ENCODE measurements around the gene LRRIQ4. TPM values are rescaled to one million over a fixed set of nuclear protein-coding genes. Genes with fewer than 3 reads are reported as not detected.

The LRRIQ4 gene
- total RNA-seq = 0.16 TPM in 2 replicates

GRCh38 chr3:169812332-169813235 lies at the start of gene LRRIQ4, which contains the start of gene LRRC34:
LRRIQ4 (plus strand) TSS chr3:169812870; CDS start chr3:169821922, 9,052 bp downstream.
LRRC34 (minus strand) TSS chr3:169812904; CDS start chr3:169812548, 356 bp downstream.
- Mint-ChIP-seq H3K4me3 (ENCODE audit: low read depth) (peak within 1 kb of the TSS; percentile 87), H3K36me3 (ENCODE audit: low read depth) (peaks cover 14% of the 10 kb centered on the region)

GRCh38 chr3:169764312-169764881 lies 48.3 kb upstream of the LRRIQ4 start:
- Mint-ChIP-seq H3K4me3 (ENCODE audit: low read depth) (peak overlapping the region; percentile 90), H3K36me3 (ENCODE audit: low read depth) (no peaks in the 10 kb centered on the region), H3K27me3 (ENCODE audit: low read depth) (no peaks in the 10 kb centered on the region), H3K9me3 (no peaks in the 10 kb centered on the region), H3K27ac (peak overlapping the region; percentile 92), H3K4me1 (ENCODE audit: low read depth) (peaks cover 26% of the 10 kb centered on the region)
- peak; percentile 60 for DNase-seq (ENCODE audit: low spot score)
- intact Hi-C loops (cut with micrococcal nuclease) = loop anchor here (1.0 to 10.0 kb wide), 8 partner anchors 8 to 1093 kb away; partner anchors contain the start of genes GPR160, LRRC34, LRRIQ4 and PHC3

More at GRCh38 chr3:169812332-169813235, at the start of gene LRRIQ4, which contains the start of gene LRRC34:
- Mint-ChIP-seq H3K27ac (peak within 1 kb of the TSS; percentile 95), H3K9me3 (peaks cover 24% of the 10 kb centered on the region), H3K27me3 (ENCODE audit: low read depth) (peaks cover 15% of the 10 kb centered on the region), H3K4me1 (ENCODE audit: low read depth) (peaks cover 37% of the 10 kb centered on the region)
- intact Hi-C loops (cut with micrococcal nuclease) = loop anchor here (1.0 to 5.0 kb wide), 5 partner anchors 39 to 368 kb away; partner anchors contain the start of genes MYNN, PHC3, SEC62 and TERC
- DNase-seq (ENCODE audit: low spot score) = peak; percentile 66

GRCh38 chr3:169764882-169765612 lies 47.6 kb upstream of the LRRIQ4 start, which contains the start of gene TERC:
TERC (minus strand) TSS chr3:169765060.
- Mint-ChIP-seq H3K27ac (peak within 1 kb of the TSS; percentile 92), H3K9me3 (no peaks in the 10 kb centered on the region), H3K36me3 (ENCODE audit: low read depth) (no peaks in the 10 kb centered on the region), H3K4me1 (ENCODE audit: low read depth) (peaks cover 26% of the 10 kb centered on the region), H3K27me3 (ENCODE audit: low read depth) (no peaks in the 10 kb centered on the region), H3K4me3 (ENCODE audit: low read depth) (peak within 1 kb of the TSS; percentile 90)
- peak; percentile 88 for DNase-seq (ENCODE audit: low spot score)
- intact Hi-C loops (cut with micrococcal nuclease) = loop anchor here (1.0 to 10.0 kb wide), 9 partner anchors 7 to 1142 kb away; partner anchors contain the start of genes EIF5A2, GPR160, LRRC34 and LRRIQ4

- Mint-ChIP-seq H3K9me3 (no peaks in the 10 kb centered on the region), H3K27ac (peak within 1 kb of the TSS; percentile 87), H3K36me3 (ENCODE audit: low read depth) (peaks cover 13% of the 10 kb centered on the region), H3K4me1 (ENCODE audit: low read depth) (peaks cover 25% of the 10 kb centered on the region), H3K4me3 (ENCODE audit: low read depth) (peak within 1 kb of the TSS; percentile 85), H3K27me3 (ENCODE audit: low read depth) (no peaks in the 10 kb centered on the region)
- intact Hi-C loops (cut with micrococcal nuclease) = loop anchor here (5.0 to 10.0 kb wide), 4 partner anchors 588 to 1138 kb away; partner anchors contain the start of genes EIF5A2, RPL22L1 and SKIL
- DNase-seq (ENCODE audit: low spot score) = peak; percentile 56
These were observed 43.1 kb upstream of the LRRIQ4 start, which contains the start of gene ACTRT3 for GRCh38 chr3:169769287-169770181. ACTRT3 (minus strand) TSS chr3:169769561; CDS start chr3:169769520, 41 bp downstream.

- Mint-ChIP-seq H3K9me3 (no peaks in the 10 kb centered on the region), H3K36me3 (ENCODE audit: low read depth) (peaks cover 33% of the 10 kb centered on the region), H3K4me1 (ENCODE audit: low read depth) (peaks cover 28% of the 10 kb centered on the region), H3K27ac (peak overlapping the region; percentile 99), H3K4me3 (ENCODE audit: low read depth) (peak overlapping the region; percentile 96), H3K27me3 (ENCODE audit: low read depth) (no peaks in the 10 kb centered on the region)
- peak; percentile 56 for DNase-seq (ENCODE audit: low spot score)
- intact Hi-C loops (cut with micrococcal nuclease) = loop anchor here (1.0 to 5.0 kb wide), 5 partner anchors 7 to 1101 kb away; partner anchors contain the start of genes PHC3, RPL22L1 and SKIL
These were observed 41.0 kb upstream of the LRRIQ4 start for GRCh38 chr3:169771497-169772304.

GRCh38 chr3:169772305-169772896 lies 40.3 kb upstream of the LRRIQ4 start:
- DNase-seq (ENCODE audit: low spot score) = no peak
- Mint-ChIP-seq H3K27ac (peak overlapping the region; percentile 99), H3K36me3 (ENCODE audit: low read depth) (peaks cover 40% of the 10 kb centered on the region), H3K4me3 (ENCODE audit: low read depth) (peak overlapping the region; percentile 96), H3K4me1 (ENCODE audit: low read depth) (peaks cover 31% of the 10 kb centered on the region), H3K9me3 (no peaks in the 10 kb centered on the region), H3K27me3 (ENCODE audit: low read depth) (no peaks in the 10 kb centered on the region)
- intact Hi-C loops (cut with micrococcal nuclease) = loop anchor here (1.0 to 5.0 kb wide), 5 partner anchors 8 to 1100 kb away; partner anchors contain the start of genes PHC3, RPL22L1 and SKIL

- H3K36me3 Mint-ChIP-seq (ENCODE audit: low read depth) = peaks cover 46% of the 10 kb centered on the region
- no peaks in the 10 kb centered on the region for H3K27me3 Mint-ChIP-seq (ENCODE audit: low read depth)
- H3K4me1 Mint-ChIP-seq (ENCODE audit: low read depth) = peaks cover 31% of the 10 kb centered on the region
- H3K4me3 Mint-ChIP-seq (ENCODE audit: low read depth) = peak within 1 kb of the TSS; percentile 96
- peak within 1 kb of the TSS; percentile 99 for H3K27ac Mint-ChIP-seq
- intact Hi-C loops (cut with micrococcal nuclease) = loop anchor here (1.0 to 5.0 kb wide), 6 partner anchors 9 to 1099 kb away; partner anchors contain the start of genes PHC3, RPL22L1 and SKIL
- H3K9me3 Mint-ChIP-seq = no peaks in the 10 kb centered on the region
- peak; percentile 90 for DNase-seq (ENCODE audit: low spot score)
These were observed 39.5 kb upstream of the LRRIQ4 start, which contains the start of gene MYNN for GRCh38 chr3:169772897-169773816. MYNN (plus strand) TSS chr3:169773396; CDS start chr3:169774296, 900 bp downstream.

GRCh38 chr3:169774186-169774585 lies 38.5 kb upstream of the LRRIQ4 start:
- DNase-seq (ENCODE audit: low spot score) = no peak
- no peaks in the 10 kb centered on the region for H3K9me3 Mint-ChIP-seq
- intact Hi-C loops (cut with micrococcal nuclease) = loop anchor here (5.0 kb wide), 2 partner anchors 583 to 1098 kb away; partner anchors contain the start of genes RPL22L1 and SKIL
- H3K4me1 Mint-ChIP-seq (ENCODE audit: low read depth) = peaks cover 36% of the 10 kb centered on the region
- peaks cover 54% of the 10 kb centered on the region for H3K36me3 Mint-ChIP-seq (ENCODE audit: low read depth)
- no peaks in the 10 kb centered on the region for H3K27me3 Mint-ChIP-seq (ENCODE audit: low read depth)
- H3K4me3 Mint-ChIP-seq (ENCODE audit: low read depth) = peak overlapping the region; percentile 96
- peak overlapping the region; percentile 99 for H3K27ac Mint-ChIP-seq

- Mint-ChIP-seq H3K9me3 (no peaks in the 10 kb centered on the region), H3K4me1 (ENCODE audit: low read depth) (peaks cover 54% of the 10 kb centered on the region), H3K4me3 (ENCODE audit: low read depth) (no peak overlapping the region), H3K27me3 (ENCODE audit: low read depth) (no peaks in the 10 kb centered on the region), H3K27ac (no peak overlapping the region), H3K36me3 (ENCODE audit: low read depth) (peaks cover 84% of the 10 kb centered on the region)
- intact Hi-C loops (cut with micrococcal nuclease) = no loop called here
- no peak for DNase-seq (ENCODE audit: low spot score)
These were observed 34.8 kb upstream of the LRRIQ4 start for GRCh38 chr3:169777822-169778221.
